ENCODE measurements around the gene CETP.

GRCh38 chr16:56965149-56966092 is 3.7 kb downstream of the CETP start:
- no peak for TF ChIP-seq SIN3A (IDR thresholded peaks at IDR 0.05; ENCODE audit: borderline replicate concordance, insufficient read depth, low read length)
- no peak for TF ChIP-seq POLR2AphosphoS5 (IDR thresholded peaks at IDR 0.05; ENCODE audit: low read depth, low read length)
- no peak for TF ChIP-seq REST (IDR thresholded peaks at IDR 0.05; ENCODE audit: insufficient read depth in 1 of 2, low read depth in 2 of 2, low read length in 2 of 2)
- no peak for TF ChIP-seq TAF1 (IDR thresholded peaks at IDR 0.05; ENCODE audit: borderline replicate concordance, insufficient read depth, low read length)
- TF ChIP-seq FOXP2 (optimal IDR thresholded peaks at IDR 0.05; ENCODE audit: borderline replicate concordance, extremely low read depth, extremely low read length, insufficient read depth): no peak

Data from PFSK-1 (cell line).